IMR-90 (cell line): ENCODE data around the gene NRP1. TPM values are rescaled to one million over a fixed set of nuclear protein-coding genes. Genes with fewer than 3 reads are reported as not detected.

ENCODE experiments used
- ATAC-seq: fragments of 200-7000 bp; cut with Tn5 transposase; 2 replicates; pipeline ENCODE4 v1.9.1; 2020; ENCODE audit warnings: low read depth, mild to moderate bottlenecking, moderate library complexity
- BruUV-seq: library from RNA; stranded (reverse); fragments of 400-500 nt; replicated peaks from 2 replicates; lab custom pipeline; 2021; lab: Mats Ljungman, UMichigan
- CTCF ChIA-PET: fragments of 300-600 bp; formaldehyde crosslinking; extraction: SDS; loops from one replicate; lab custom pipeline; 2021; ENCODE audit warnings: antibody characterized with exemption; lab: Yijun Ruan, JAX
- POLR2A ChIA-PET: fragments of 300-600 bp; sonication (Branson Sonifier 250); formaldehyde crosslinking; loops from one replicate; lab custom pipeline; 2022; ENCODE audit warnings: antibody characterized with exemption; ENCODE audit not compliant: unreplicated experiment; lab: Charles Lee
- DNase-seq: peaks from one replicate; pipeline ENCODE4 v3.0.0; 2013
- H2AFZ ChIP-seq: replicated peaks from 2 replicates; pipeline ENCODE3; 2013; ENCODE audit warnings: low read length, mild to moderate bottlenecking; ENCODE audit not compliant: poor library complexity
- H2AK5ac ChIP-seq: 2 replicates; pipeline ENCODE4 v1.6.1; 2013; ENCODE audit warnings: low read depth, low read length, inconsistent platforms
- H2AK9ac ChIP-seq: replicated peaks from 2 replicates; pipeline ENCODE3; 2013; ENCODE audit warnings: mild to moderate bottlenecking, low read depth, low read length, moderate library complexity; ENCODE audit not compliant: poor library complexity
- H2BK120ac ChIP-seq: 2 replicates; pipeline ENCODE4 v1.6.1; 2013; ENCODE audit warnings: low read depth, low read length, inconsistent platforms
- H2BK15ac ChIP-seq: 3 replicates; pipeline ENCODE4 v1.6.1; 2013; ENCODE audit warnings: low read depth, low read length, inconsistent platforms
- H2BK20ac ChIP-seq: 2 replicates; pipeline ENCODE4 v1.6.1; 2013; ENCODE audit warnings: low read depth, mild to moderate bottlenecking, inconsistent platforms, low read length, moderate library complexity
- H2BK5ac ChIP-seq: 2 replicates; pipeline ENCODE4 v1.6.1; 2013; ENCODE audit warnings: mild to moderate bottlenecking, low read depth, low read length, inconsistent platforms; ENCODE audit not compliant: poor library complexity, severe bottlenecking
- H3K14ac ChIP-seq: replicated peaks from 2 replicates; pipeline ENCODE4 v1.6.1; 2013; ENCODE audit warnings: low read depth, low read length, inconsistent platforms
- H3K18ac ChIP-seq: 2 replicates; pipeline ENCODE4 v1.6.1; 2013; ENCODE audit warnings: low read depth, low read length, control low read depth
- H3K23ac ChIP-seq: 2 replicates; pipeline ENCODE4 v1.6.1; 2013; ENCODE audit warnings: low read depth, low read length, inconsistent platforms
- H3K27ac ChIP-seq: 2 replicates; pipeline ENCODE4 v1.5.1; 2013; ENCODE audit warnings: mild to moderate bottlenecking, control low read depth, low read length; ENCODE audit not compliant: insufficient read depth
- H3K27me3 ChIP-seq: 2 replicates; pipeline ENCODE4 v1.6.1; 2013; ENCODE audit warnings: low read length; ENCODE audit not compliant: control insufficient read depth, insufficient read depth
- H3K36me3 ChIP-seq: 2 replicates; pipeline ENCODE4 v1.6.1; 2013; ENCODE audit warnings: low read length, mixed read lengths; ENCODE audit not compliant: control insufficient read depth, insufficient read depth
- H3K4ac ChIP-seq: 2 replicates; pipeline ENCODE4 v1.6.1; 2013; ENCODE audit warnings: low read depth, low read length, inconsistent platforms
- H3K4me1 ChIP-seq: 2 replicates; pipeline ENCODE4 v1.6.1; 2013; ENCODE audit warnings: low read length, mixed read lengths; ENCODE audit not compliant: control insufficient read depth, insufficient read depth
- H3K4me2 ChIP-seq: 2 replicates; pipeline ENCODE4 v1.6.1; 2013; ENCODE audit warnings: low read depth, mild to moderate bottlenecking, control low read depth, low read length, moderate library complexity
- H3K4me3 ChIP-seq: 2 replicates; pipeline ENCODE4 v1.5.1; 2013; ENCODE audit warnings: low read depth, mild to moderate bottlenecking, control low read depth, low read length, moderate library complexity; ENCODE audit not compliant: insufficient read depth
- H3K56ac ChIP-seq: 2 replicates; pipeline ENCODE4 v1.6.1; 2013; ENCODE audit warnings: low read length, inconsistent platforms; ENCODE audit not compliant: insufficient read depth; ENCODE audit errors: extremely low read depth
- H3K79me1 ChIP-seq, 2 experiments: 2 replicates each; pipeline ENCODE4 v1.6.1; 2013; ENCODE audit warnings: low read length in 2 of 2, inconsistent platforms in 1 of 2, low read depth in 1 of 2
- H3K9ac ChIP-seq: 2 replicates; pipeline ENCODE4 v1.6.1; 2013; ENCODE audit warnings: low read depth, low read length, control low read depth
- H3K9me1 ChIP-seq: 2 replicates; pipeline ENCODE4 v1.6.1; 2013; ENCODE audit warnings: low read length, inconsistent platforms; ENCODE audit not compliant: insufficient read depth
- H3K9me3 ChIP-seq: 2 replicates; pipeline ENCODE4 v1.6.1; 2013; ENCODE audit warnings: low read length; ENCODE audit not compliant: control insufficient read depth, insufficient read depth
- H4K20me1 ChIP-seq: 2 replicates; pipeline ENCODE4 v1.6.1; 2013; ENCODE audit warnings: low read length, inconsistent platforms; ENCODE audit not compliant: insufficient read depth
- H4K5ac ChIP-seq: 2 replicates; pipeline ENCODE4 v1.6.1; 2013; ENCODE audit warnings: mild to moderate bottlenecking, low read depth, low read length, control low read depth
- H4K8ac ChIP-seq, 2 experiments: 2 replicates each; pipeline ENCODE4 v1.6.1; 2013; ENCODE audit warnings: low read depth in 2 of 2, low read length in 2 of 2, control low read depth in 1 of 2, inconsistent platforms in 1 of 2
- H4K91ac ChIP-seq: 2 replicates; pipeline ENCODE4 v1.6.1; 2013; ENCODE audit warnings: low read depth, low read length, inconsistent platforms; ENCODE audit not compliant: insufficient read depth
- BHLHE40 ChIP-seq: fragments of 150-350 bp; IDR thresholded peaks from 2 replicates; pipeline ENCODE4 v1.6.1; 2016; ENCODE audit warnings: mild to moderate bottlenecking, low read depth, low read length
- CEBPB ChIP-seq: IDR thresholded peaks from 2 replicates; pipeline ENCODE4 v1.6.1; 2012; ENCODE audit warnings: low read depth, low read length, improper control_type of control experiment
- FOS ChIP-seq: fragments of 150-350 bp; IDR thresholded peaks from 2 replicates; pipeline ENCODE4 v1.6.1; 2016; ENCODE audit warnings: low read depth, low read length
- MAFK ChIP-seq: IDR thresholded peaks from 2 replicates; pipeline ENCODE4 v1.6.1; 2012; ENCODE audit warnings: low read depth, low read length, improper control_type of control experiment
- MAZ ChIP-seq: IDR thresholded peaks from 2 replicates; pipeline ENCODE4 v1.6.1; 2012; ENCODE audit warnings: low read depth, mild to moderate bottlenecking, low read length, improper control_type of control experiment, moderate library complexity, borderline replicate concordance
- NFE2L2 ChIP-seq: fragments of 150-350 bp; IDR thresholded peaks from 2 replicates; pipeline ENCODE4 v1.6.1; 2016; ENCODE audit warnings: low read depth, mild to moderate bottlenecking, low read length
- RCOR1 ChIP-seq: IDR thresholded peaks from 2 replicates; pipeline ENCODE4 v1.6.1; 2012; ENCODE audit warnings: mild to moderate bottlenecking, low read length, improper control_type of control experiment; ENCODE audit not compliant: insufficient replicate concordance
- RFX5 ChIP-seq: IDR thresholded peaks from 2 replicates; pipeline ENCODE4 v1.8.0; 2012; ENCODE audit warnings: low read depth, mild to moderate bottlenecking, low read length, moderate library complexity
- WGBS, 2 experiments: methylation state at CpG; one replicate each; pipeline versions ENCODE4 v1.1.5 to v1.1.7; 2013; ENCODE audit warnings: missing lambda C conversion rate in 2 of 2; ENCODE audit not compliant: insufficient read length in 1 of 2; ENCODE audit errors: extremely low coverage in 2 of 2; 5-methylcytosine and 5-hydroxymethylcytosine counted together
- dilution Hi-C: fragments of 300-500 bp; cut with HindIII; formaldehyde crosslinking; loops from one replicate; pipeline ENCODE4 v1.14.3; 2018; ENCODE audit warnings: low sequenced_read_pairs; ENCODE audit not compliant: unreplicated experiment
- in situ Hi-C: fragments of 300-500 bp; cut with MboI; formaldehyde crosslinking; loops from 3 replicates; pipeline ENCODE4 v1.14.3; 2019; ENCODE audit warnings: low sequenced_read_pairs, inconsistent platforms, mixed read lengths
- intact Hi-C: fragments of 100-400 bp; cut with micrococcal nuclease; formaldehyde crosslinking; loops from 2 replicates; pipeline ENCODE4 v1.10.0; 2022
- polyA plus RNA-seq, 3 experiments: library from polyadenylated mRNA; depleted of rRNA; stranded (reverse); fragments of >200 nt; gene quantifications; 2 replicates each; pipeline ENCODE4 v1.2.3, GENCODE V29; 2012; ENCODE audit warnings: low replicate concordance in 1 of 3
- total RNA-seq: library from RNA; depleted of rRNA; stranded (reverse); fragments of >200 nt; gene quantifications from 2 replicates; pipeline ENCODE4 v1.2.3, GENCODE V29; 2012
- TF ChIP-seq, protein P1 (sequence below): fragments of 150-350 bp; IDR thresholded peaks from 2 replicates; pipeline ENCODE4 v1.6.1; 2016; ENCODE audit warnings: low read depth, mild to moderate bottlenecking, low read length, moderate library complexity, borderline replicate concordance
- TF ChIP-seq, protein P2 (sequence below): conservative IDR thresholded peaks from 2 replicates; pipeline ENCODE4 v1.5.1; 2012; ENCODE audit warnings: mild to moderate bottlenecking, low read depth, low read length, improper control_type of control experiment
- TF ChIP-seq, protein P3 (sequence below): fragments of 150-350 bp; IDR thresholded peaks from 2 replicates; pipeline ENCODE4 v1.6.1; 2017; ENCODE audit warnings: mild to moderate bottlenecking, antibody characterized with exemption, low read length, low read depth

Gene NRP1
- total and polyA plus RNA-seq, 2 of the 4 experiments (the other 2 are of a cell fraction): 108 to 227 TPM

DNA sequence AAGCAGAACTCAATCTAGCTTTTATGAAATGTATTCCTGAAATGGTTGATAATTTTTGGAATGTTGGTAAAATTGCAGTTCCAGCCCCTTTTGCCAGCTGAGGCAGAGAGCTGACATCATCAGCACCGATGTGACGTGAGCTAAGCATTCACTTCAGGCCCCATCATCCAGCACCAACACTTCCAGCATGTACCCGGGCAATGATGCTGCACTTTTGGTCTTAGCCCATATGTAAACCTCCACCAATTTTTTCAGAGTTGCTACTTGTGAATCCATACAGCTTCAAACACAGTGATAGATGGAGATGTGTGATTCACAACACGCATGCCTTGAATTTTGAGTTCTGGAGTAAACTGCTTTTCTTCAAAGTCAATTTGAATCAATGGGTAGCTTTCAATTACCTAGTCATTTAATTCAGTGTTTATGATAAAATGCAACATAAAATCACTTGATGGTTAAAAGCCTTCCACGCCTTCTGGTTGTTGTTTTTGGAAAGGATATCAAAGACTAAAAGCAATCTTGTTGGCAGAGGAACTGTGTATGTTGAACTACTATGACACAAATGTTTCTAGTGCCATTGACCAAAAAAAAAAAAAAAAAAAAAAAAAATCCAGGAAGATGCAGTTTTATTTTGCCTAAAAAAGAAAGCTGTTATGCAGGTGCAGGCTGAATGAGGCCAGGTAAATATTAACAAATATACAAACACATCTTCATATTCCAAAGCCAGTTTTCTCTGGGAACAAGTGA lies 73.9 kb downstream of the NRP1 start:
- TF ChIP-seq, protein P1, sequence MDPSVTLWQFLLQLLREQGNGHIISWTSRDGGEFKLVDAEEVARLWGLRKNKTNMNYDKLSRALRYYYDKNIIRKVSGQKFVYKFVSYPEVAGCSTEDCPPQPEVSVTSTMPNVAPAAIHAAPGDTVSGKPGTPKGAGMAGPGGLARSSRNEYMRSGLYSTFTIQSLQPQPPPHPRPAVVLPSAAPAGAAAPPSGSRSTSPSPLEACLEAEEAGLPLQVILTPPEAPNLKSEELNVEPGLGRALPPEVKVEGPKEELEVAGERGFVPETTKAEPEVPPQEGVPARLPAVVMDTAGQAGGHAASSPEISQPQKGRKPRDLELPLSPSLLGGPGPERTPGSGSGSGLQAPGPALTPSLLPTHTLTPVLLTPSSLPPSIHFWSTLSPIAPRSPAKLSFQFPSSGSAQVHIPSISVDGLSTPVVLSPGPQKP: no peak
- TF ChIP-seq RFX5 (no peak), FOS (no peak), RCOR1 (no peak), CEBPB (no peak), BHLHE40 (no peak), NFE2L2 (peak; percentile 69; the same call in 1 of the 2 replicates), MAZ (no peak), MAFK (peak; percentile 6; the same call in 1 of the 2 replicates)
- TF ChIP-seq, protein P2, sequence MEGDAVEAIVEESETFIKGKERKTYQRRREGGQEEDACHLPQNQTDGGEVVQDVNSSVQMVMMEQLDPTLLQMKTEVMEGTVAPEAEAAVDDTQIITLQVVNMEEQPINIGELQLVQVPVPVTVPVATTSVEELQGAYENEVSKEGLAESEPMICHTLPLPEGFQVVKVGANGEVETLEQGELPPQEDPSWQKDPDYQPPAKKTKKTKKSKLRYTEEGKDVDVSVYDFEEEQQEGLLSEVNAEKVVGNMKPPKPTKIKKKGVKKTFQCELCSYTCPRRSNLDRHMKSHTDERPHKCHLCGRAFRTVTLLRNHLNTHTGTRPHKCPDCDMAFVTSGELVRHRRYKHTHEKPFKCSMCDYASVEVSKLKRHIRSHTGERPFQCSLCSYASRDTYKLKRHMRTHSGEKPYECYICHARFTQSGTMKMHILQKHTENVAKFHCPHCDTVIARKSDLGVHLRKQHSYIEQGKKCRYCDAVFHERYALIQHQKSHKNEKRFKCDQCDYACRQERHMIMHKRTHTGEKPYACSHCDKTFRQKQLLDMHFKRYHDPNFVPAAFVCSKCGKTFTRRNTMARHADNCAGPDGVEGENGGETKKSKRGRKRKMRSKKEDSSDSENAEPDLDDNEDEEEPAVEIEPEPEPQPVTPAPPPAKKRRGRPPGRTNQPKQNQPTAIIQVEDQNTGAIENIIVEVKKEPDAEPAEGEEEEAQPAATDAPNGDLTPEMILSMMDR: no peak
- TF ChIP-seq, protein P3, sequence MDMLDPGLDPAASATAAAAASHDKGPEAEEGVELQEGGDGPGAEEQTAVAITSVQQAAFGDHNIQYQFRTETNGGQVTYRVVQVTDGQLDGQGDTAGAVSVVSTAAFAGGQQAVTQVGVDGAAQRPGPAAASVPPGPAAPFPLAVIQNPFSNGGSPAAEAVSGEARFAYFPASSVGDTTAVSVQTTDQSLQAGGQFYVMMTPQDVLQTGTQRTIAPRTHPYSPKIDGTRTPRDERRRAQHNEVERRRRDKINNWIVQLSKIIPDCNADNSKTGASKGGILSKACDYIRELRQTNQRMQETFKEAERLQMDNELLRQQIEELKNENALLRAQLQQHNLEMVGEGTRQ: no peak
- Histone ChIP-seq H3K4me3 (no peak overlapping the region), H3K56ac (no peak overlapping the region), H3K27me3 (no peaks in the 10 kb centered on the region), H4K5ac (no peak overlapping the region), H2BK5ac (peak overlapping the region; percentile 31), H3K4me1 (peaks cover 13% of the 10 kb centered on the region), H3K9ac (no peak overlapping the region), H3K9me1 (peaks cover 5% of the 10 kb centered on the region), H3K27ac (no peak overlapping the region), H3K9me3 (no peaks in the 10 kb centered on the region), H2AFZ (no peak overlapping the region), H4K8ac (peak overlapping the region in 1 of 2 experiments; percentile 53; a peak in 2 of 4 replicates), H2AK5ac (peak overlapping the region; percentile 80), H3K4me2 (no peak overlapping the region), H3K18ac (peak overlapping the region; percentile 1; the same call in 1 of the 2 replicates), H4K20me1 (no peaks in the 10 kb centered on the region), H2BK15ac (peak overlapping the region; percentile 62; the same call in 1 of the 3 replicates), H2BK20ac (peak overlapping the region; percentile 72), H2BK120ac (peak overlapping the region; percentile 70), H3K23ac (no peak overlapping the region), H2AK9ac (no peak overlapping the region), H3K4ac (peak overlapping the region; percentile 70), H4K91ac (peak overlapping the region; percentile 17; the same call in 1 of the 2 replicates), H3K14ac (peak overlapping the region; percentile 31; the same call in 1 of the 2 replicates), H3K79me1 (peaks cover 6 to 56% of the 10 kb centered on the region in 2 experiments; a peak in 3 of 4 replicates), H3K36me3 (peaks cover 13% of the 10 kb centered on the region)
- POLR2A ChIA-PET: no interaction called here
- no TSS peak for BruUV-seq
- intact Hi-C loops (no loop called here), in situ Hi-C loops (no loop called here), dilution Hi-C loops (no loop called here)
- peak; percentile 52 for DNase-seq
- no peak for ATAC-seq
- no CpG with 5 or more reads among the region's 5 CpGs for WGBS, 2 experiments
- CTCF ChIA-PET: interaction anchor here (0.9 kb wide), 1 partner anchor 9 kb away, joined by 3 read pairs; no protein-coding TSS in a partner anchor
